ENCODE data around the gene AAK1. TPM values are rescaled to one million over a fixed set of nuclear protein-coding genes. Genes with fewer than 3 reads are reported as not detected.

AAK1 gene
- total RNA-seq, 1 experiment from 2014 or later: 40.5 TPM

Other genes with a start within 250 kb of the AAK1 start
- gene NFU1, start 206.3 kb downstream of the AAK1 start, total RNA-seq (2021): 54.3 and 65.4 TPM in 2 replicates
- 5.1 and 6.5 TPM in 2 replicates for gene ANXA4, start 98.4 kb upstream of the AAK1 start, total RNA-seq (2021)
- 20.8 and 24.1 TPM in 2 replicates for gene GMCL1, start 185.9 kb upstream of the AAK1 start, total RNA-seq (2021)

All from A673 (cell line).